HG02943 (cell line): ENCODE results near the gene GLCE.
"Not testable (repeated sequence)": the region's sequence is repeated elsewhere in the genome, so short reads cannot be mapped to it uniquely, and the experiment has no call there.

ENCODE experiments used
- ATAC-seq: cut with Tn5 transposase; IDR thresholded peaks from one replicate; pipeline ENCODE4 v1.9.1; 2021; ENCODE audit warnings: mild to moderate bottlenecking, low read depth, moderate library complexity; ENCODE audit not compliant: unreplicated experiment

GLCE gene

DNA sequence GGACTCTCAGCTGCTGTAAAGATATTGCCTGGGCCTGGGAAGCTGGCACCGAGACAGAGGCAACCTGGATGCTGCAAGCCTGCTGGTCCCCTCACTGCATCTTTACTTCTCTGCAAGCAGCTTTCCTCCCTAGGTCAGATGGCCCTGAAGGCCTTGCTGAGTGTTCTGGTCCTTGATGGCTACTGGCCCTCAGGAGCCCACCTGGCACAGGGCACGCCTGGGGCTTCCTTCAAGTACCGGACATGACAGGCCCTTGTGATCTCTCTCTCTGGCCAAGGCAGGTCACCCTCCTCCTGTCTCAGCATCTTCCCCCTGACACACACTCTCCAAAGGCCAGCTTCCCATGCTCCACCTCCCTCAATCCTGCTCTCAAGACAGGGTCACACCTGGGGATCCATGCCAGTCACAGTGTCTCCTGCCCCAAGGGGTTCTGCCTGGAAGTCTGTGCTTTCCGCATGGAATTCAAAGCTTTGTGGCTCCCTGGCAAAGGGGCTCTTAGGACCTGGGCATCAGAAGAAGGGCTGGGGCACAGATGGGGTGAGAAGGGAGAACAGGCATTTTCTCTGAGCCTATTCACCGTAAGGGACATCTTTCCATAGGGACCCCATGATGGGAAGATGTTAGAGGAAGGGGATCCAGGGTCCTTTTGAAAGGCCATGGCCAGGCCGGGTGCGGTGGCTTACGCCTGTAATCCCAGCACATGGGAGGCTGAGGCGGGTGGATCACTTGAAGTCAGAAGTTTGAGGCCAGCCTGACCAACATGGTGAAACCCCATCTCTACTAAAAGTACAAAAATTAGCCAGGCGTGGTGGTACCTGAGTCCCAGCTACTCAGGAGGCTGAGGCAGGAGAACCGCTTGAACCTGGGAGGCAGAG is 133.5 kb downstream of the GLCE start:
- ATAC-seq: no peak

- no peak for ATAC-seq
Observed at GRCh38 chr15:69296606-69297005, 136.2 kb downstream of the GLCE start.

DNA sequence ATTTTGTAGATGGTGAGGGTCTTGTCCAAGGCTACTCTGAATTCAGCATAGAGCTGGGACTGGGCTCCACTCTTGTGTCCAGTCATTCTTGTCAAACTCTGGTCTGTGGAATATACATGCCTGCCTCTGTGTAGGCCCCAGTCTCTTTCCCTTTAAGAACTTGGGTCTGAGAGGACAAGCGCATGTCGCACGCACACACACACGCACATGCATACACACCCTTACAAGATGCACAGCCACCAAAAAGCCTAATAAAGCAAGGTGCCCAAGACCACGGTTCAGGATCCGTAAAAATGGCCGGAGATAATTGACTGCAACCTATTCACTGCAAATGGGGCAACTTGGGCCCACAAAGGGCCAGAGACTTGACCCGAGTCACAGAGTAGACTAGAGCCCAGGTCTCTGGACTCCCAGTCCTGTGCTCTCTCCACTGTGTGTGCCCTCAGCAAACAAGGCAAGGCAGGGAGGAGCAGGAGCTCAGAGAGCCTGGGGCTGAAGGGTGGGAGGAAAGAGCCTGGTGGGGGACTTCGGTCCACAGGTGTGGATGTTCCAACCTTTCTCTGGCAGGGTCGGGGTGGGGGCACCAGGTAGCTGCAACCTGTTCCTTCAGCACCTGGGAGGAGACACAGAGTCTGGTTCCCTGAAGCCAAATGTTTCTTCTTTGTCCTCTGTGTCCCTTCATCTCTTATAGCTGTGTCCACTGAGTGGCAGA is 137.4 kb downstream of the GLCE start:
- ATAC-seq: no peak

DNA sequence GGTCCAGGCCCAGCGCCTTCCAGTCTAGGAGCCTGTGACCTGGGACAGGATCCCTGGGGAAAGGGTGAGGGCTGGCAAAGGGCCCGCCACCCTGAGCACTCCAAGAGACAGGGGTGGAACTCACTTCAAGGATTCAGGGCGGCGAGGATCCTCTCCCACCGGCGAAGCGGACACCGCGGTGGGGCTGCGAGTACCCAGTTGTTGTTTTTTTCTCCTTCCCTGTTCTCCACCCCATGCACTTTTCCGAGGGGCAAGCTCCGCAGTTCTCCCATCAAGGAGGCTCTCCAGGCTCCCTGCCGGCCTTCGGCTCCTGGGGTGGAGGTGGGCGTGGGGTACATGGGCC is 137.9 kb downstream of the GLCE start:
- ATAC-seq: no peak

- no peak for ATAC-seq
Observed at GRCh38 chr15:69298697-69299441, 138.4 kb downstream of the GLCE start, which contains the start of gene PAQR5. TSS of gene PAQR5 (plus strand) at chr15:69298912. CDS start at chr15:69360081, 61,169 bp downstream.

DNA sequence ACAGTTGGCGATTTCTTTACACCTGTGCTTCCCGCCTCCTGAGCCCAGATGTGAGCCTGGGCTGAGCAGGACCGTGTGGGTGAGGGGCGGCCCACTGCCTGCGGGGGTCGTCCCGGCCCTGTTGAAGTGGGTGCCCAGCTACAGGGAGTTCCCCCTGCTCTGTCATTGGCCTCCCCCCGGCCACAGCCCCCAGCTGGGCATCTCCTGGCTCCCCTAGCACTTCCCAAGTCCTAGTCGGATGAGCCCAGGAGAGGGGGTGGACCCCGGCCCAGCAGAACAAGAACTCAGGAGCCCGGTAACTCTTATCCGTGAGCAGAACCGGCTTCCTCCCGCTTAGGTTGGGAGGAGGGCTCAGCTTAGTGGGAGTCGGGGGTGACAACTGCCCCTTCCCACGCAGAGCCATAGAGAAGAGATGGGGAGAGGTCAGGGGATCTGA is 139.0 kb downstream of the GLCE start:
- no peak for ATAC-seq

DNA sequence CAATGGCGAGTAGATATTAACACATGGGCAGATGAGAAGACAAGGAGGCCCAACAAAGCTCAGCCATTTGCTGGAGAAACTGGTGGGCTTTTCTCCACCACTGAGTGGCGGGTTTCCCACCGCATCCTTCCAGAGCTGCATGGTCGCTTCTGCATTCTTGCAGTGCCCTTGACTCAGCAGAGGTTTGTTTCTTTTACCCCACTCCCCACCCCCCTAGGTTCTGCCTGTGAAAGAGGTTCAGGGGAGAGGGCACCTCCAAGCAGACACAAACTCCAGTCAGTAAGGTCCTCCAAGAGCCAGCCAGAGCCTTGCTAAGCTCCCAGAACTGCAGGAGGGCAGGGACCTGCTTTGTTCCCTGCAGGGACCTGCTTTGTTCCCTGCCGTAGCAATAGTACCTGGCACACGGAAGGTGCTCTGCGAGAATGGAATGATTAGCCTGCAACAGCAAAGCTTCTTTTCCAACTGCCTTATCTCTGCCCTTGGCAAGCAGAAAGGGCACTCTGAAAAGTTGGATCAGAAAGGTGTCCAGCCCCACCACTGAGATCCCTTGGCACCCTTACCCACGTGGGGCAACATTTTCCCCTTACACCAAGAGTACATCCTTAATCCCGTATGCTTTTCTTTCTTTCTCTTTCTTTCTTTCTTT is 139.6 kb downstream of the GLCE start:
- no peak for ATAC-seq

DNA sequence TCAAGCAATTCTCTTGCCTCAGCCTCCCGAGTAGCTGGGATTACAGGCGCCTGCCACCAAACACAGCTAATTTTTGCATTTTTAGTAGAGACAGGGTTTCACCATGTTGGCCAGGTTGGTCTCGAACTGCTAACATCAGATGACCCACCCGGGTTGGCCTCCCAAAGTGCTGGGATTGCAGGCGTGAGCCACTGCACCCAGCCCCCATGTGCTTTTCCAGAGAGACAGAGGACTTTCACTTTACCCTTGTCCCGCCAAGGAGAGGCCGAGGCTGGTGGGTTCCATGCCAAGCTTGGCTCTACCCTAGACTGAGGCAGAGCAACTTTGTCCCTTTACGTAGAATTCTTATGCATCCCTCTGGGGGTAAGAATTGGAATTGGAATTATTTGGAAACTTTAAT is 140.7 kb downstream of the GLCE start:
- not testable (repeated sequence) for ATAC-seq

DNA sequence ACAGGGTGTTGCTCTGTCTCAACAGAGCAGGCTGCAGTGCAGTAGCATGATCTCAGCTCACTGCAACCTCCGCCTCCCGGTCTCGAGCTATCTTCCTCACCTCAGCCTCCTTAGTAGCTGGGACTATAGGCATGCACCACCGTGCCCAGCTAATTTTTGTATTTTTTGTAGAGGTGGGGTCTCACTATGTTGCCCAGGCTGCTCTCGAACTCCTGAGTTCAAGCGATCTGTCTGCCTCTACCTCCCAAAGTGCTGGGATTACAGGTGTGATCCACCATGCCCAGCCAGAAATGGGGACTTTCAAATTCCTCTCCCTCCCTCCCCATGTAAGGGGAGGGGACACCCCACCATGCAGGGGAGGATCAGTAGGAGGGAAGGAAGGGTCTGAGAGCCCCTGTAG is 141.7 kb downstream of the GLCE start:
- not testable (repeated sequence) for ATAC-seq

DNA sequence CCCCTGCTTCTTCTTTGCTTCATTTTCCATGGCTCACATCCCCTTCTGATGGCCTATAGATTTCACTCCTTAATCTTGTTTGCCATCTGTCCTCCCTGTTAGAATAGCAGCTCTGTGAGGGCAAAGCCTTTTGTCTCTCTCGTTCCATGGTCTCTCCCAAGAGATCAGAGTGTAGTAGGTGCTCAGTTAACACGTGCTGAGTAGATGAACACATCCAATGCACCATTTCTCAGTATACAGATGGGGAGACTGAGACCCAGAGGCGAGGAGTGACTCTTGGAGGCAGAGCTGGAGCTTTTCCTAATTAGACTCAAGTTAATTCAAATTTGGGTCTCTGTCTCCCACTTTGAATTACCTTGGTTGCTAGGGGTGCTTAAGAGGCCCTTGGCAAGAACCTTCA is 142.5 kb downstream of the GLCE start:
- ATAC-seq: no peak

DNA sequence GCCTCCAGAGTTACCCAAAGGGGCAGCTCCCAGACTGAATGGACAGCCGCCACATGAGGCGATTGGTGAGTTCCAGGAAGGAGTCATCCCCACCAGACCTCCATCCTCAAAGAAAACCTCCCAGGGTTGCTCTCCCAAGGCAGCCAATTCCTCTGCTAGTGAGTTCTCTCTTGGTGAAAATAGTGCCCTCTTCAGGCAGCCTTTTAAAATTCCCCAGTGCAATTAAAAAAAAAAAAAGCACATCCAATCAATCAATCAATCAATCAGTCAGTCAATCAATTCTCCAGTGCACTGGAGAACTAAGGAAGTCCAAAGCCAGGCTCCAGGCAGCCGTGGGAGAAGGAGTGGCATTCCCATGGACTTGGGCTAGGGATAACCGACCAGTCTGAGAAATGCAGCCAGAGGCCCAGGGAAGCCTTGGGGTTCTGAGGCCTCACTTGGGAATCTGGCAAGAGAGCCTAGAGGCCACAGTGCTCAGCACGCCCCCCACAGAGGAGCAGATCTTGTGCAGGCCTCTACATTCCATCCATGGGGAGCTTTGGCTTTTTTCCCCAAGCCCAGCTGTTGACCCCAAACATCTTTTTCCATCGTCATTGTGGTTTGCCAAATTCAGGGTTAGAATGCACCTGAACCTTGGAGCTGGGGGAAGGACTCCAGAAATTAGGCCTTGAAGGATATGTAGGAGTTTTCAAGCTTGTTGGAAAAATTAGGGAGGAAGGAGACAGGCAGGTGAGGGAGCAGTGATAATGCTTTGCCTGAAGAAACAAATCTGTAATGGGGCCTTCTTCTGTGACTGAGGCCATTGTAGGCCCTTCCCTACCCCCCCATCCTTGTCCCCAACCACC is 143.1 kb downstream of the GLCE start:
- no peak for ATAC-seq

- ATAC-seq: no peak
Observed at GRCh38 chr15:69304182-69304545, 143.7 kb downstream of the GLCE start.

DNA sequence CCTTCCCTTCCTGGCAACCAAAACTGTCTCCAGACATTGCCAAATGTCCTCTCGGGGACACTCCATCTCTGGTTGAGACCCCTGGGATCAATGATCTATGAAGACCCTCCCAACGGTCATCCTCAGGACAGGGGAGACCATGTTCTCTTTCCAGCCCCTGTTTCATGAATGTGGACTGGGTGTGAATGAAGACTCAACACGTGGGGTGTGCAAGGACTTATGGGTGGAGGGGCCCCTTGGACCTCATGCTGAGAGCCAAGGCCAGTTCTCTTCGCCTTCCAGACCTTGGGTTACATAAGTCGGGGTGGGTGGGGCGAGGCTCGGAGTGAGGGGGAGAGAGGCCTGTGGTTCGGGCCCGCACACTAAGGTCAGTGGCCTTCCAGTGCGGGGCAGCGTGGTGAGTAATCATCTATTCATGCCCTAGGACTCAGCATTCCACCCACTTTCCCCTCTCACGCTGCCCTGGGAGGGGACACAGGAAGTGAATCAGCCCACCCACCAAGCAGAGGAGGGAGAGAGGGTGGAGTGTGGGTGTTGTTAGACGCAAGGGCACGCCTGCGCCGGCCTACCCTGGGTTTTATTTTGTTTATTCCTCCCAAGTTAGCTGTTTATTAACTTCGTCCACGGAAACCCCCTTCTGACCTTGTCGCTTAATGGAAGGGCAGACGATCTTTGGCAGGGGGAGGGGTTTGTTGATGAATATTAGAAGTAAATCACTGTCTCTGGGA is 144.9 kb downstream of the GLCE start:
- ATAC-seq: no peak

- no peak for ATAC-seq
Observed at GRCh38 chr15:69305933-69306568, 145.6 kb downstream of the GLCE start.

- ATAC-seq: no peak
Observed at GRCh38 chr15:69307939-69308338, 147.5 kb downstream of the GLCE start.

DNA sequence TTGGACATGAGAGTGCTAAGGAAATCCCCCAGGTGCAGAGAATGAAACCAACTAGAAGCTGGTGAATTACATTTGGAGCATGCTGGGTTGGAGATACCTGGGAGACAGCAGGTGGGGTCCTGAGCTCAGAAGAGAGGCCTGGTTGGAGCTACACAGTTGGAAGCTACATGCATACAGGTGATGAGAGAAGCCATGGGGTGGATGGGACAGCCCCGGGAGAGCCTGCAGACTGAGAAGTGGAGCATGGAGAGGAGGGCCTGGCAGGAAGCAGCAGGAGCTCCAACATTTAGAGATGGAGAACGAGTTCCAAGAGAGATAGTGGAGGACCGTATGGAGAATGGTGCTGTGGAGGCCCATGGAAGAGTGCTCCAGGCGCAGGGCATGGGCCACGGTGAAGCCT is 148.5 kb downstream of the GLCE start:
- ATAC-seq: no peak

GRCh38 chr15:69311319-69311721 is 150.9 kb downstream of the GLCE start:
- no peak for ATAC-seq

DNA sequence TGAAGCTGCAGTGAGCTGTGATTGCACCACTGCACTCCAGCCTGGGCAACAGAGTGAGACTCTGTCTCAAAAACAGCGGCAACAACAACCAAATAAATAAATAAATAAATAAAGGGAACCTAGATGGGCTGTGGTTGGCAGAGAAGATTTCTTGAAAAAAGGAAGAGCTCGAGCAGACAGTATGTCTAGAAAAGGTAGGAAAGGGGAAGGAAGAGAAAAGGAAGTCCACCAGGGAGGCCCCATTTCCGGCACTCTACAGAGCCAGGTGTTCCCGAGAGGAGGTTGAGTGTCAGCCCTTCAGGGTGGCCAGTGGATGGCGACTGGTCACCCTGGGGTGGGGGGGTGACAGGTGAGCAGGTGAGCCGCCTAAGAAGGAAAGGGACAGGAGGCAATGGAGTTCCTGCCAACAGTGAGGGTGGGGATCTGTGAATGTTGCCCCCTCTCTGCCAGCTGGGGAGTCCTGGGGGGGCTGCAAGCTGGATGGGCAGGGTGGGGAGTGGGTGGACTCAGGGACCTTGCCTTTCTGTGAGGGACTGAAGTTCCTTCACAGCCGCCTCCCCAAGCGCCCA is 153.1 kb downstream of the GLCE start:
- ATAC-seq: no peak
